GM13976 (cell line): Measurements from ENCODE around the gene PDGFRB.

Experiments
- DNase-seq: peaks from one replicate; pipeline ENCODE4 v3.0.0; 2012; ENCODE audit warnings: low spot score
- in situ Hi-C: fragments of 300-500 bp; cut with MboI; formaldehyde crosslinking; loops from one replicate; pipeline ENCODE4 v1.12.0; 2022; ENCODE audit warnings: low sequenced_read_pairs, mixed read lengths, inconsistent platforms; ENCODE audit not compliant: unreplicated experiment
- TF ChIP-seq, protein P1 (sequence below): IDR thresholded peaks from 2 replicates; pipeline ENCODE4 v1.5.1; 2012; ENCODE audit warnings: borderline replicate concordance, mild to moderate bottlenecking; ENCODE audit not compliant: insufficient read depth; ENCODE audit errors: extremely low read depth, missing control alignments, control extremely low read depth

PDGFRB gene

GRCh38 chr5:150134198-150134588 is 21.5 kb downstream of the PDGFRB start:
- DNase-seq, result no peak
- TF ChIP-seq, protein P1, sequence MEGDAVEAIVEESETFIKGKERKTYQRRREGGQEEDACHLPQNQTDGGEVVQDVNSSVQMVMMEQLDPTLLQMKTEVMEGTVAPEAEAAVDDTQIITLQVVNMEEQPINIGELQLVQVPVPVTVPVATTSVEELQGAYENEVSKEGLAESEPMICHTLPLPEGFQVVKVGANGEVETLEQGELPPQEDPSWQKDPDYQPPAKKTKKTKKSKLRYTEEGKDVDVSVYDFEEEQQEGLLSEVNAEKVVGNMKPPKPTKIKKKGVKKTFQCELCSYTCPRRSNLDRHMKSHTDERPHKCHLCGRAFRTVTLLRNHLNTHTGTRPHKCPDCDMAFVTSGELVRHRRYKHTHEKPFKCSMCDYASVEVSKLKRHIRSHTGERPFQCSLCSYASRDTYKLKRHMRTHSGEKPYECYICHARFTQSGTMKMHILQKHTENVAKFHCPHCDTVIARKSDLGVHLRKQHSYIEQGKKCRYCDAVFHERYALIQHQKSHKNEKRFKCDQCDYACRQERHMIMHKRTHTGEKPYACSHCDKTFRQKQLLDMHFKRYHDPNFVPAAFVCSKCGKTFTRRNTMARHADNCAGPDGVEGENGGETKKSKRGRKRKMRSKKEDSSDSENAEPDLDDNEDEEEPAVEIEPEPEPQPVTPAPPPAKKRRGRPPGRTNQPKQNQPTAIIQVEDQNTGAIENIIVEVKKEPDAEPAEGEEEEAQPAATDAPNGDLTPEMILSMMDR, result no peak
- in situ Hi-C loops, result no loop called here

GRCh38 chr5:150133581-150134197 is 22.0 kb downstream of the PDGFRB start:
- DNase-seq, result no peak
- TF ChIP-seq, protein P1, result no peak
- in situ Hi-C loops, result no loop called here

GRCh38 chr5:150132740-150133139 is 22.9 kb downstream of the PDGFRB start:
- in situ Hi-C loops, result no loop called here
- TF ChIP-seq, protein P1, result no peak
- no peak for DNase-seq

DNA sequence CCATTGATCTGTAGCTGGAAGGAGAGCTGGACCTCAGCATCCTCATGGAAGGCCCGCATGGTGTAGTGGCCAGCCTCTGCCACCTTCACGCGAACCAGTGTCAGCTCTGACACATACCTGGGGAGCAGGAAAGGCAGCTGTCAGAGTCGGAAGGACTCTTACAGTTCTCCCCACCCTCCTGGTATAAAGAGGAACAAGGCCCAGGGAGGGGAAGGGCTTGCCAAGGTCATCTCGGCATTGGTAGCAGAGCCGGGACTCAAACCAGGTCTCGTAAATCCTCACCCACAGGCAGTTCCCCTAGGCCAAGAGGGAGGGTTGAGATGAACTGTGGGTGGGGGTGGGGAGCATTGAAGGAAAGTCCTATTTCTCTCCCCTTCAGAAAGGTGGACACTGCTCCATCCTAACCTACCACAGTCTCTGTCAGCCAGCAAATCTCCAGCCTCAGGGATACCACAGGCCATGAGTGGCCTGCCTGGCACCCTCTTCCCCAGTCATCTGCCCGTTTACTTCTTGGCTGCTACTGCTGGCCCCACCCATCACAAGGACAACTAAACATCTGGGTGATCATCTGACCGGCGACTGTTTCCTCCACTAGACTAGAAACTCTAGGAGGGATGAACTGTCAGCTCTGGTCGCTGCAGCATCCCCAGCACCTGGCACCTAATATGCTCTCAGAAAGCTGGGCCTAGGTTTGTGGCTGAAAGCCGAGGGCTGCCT is 23.5 kb downstream of the PDGFRB start:
- TF ChIP-seq, protein P1, result no peak
- in situ Hi-C loops, result no loop called here
- no peak for DNase-seq

GRCh38 chr5:150131461-150131860 is 24.2 kb downstream of the PDGFRB start:
- TF ChIP-seq, protein P1, result no peak
- no peak for DNase-seq
- in situ Hi-C loops, result no loop called here

GRCh38 chr5:150130493-150130922 is 25.1 kb downstream of the PDGFRB start:
- no peak for DNase-seq
- in situ Hi-C loops, result no loop called here
- TF ChIP-seq, protein P1, result no peak
